GM19438 (cell line): Measurements from ENCODE around the gene FLVCR1.
A peak's percentile ranks its signal among the peaks of the same experiment; 100 is the strongest.
"Not testable (repeated sequence)": the region's sequence is repeated elsewhere in the genome, so short reads cannot be mapped to it uniquely, and the experiment has no call there.

Source experiments
- ATAC-seq: cut with Tn5 transposase; IDR thresholded peaks from one replicate; pipeline ENCODE4 v1.9.1; 2021; ENCODE audit warnings: low read depth; ENCODE audit not compliant: unreplicated experiment

The FLVCR1 gene

GRCh38 chr1:212858461-212859265 is 588 bp downstream of the FLVCR1 start:
- ATAC-seq: peak; percentile 26

DNA sequence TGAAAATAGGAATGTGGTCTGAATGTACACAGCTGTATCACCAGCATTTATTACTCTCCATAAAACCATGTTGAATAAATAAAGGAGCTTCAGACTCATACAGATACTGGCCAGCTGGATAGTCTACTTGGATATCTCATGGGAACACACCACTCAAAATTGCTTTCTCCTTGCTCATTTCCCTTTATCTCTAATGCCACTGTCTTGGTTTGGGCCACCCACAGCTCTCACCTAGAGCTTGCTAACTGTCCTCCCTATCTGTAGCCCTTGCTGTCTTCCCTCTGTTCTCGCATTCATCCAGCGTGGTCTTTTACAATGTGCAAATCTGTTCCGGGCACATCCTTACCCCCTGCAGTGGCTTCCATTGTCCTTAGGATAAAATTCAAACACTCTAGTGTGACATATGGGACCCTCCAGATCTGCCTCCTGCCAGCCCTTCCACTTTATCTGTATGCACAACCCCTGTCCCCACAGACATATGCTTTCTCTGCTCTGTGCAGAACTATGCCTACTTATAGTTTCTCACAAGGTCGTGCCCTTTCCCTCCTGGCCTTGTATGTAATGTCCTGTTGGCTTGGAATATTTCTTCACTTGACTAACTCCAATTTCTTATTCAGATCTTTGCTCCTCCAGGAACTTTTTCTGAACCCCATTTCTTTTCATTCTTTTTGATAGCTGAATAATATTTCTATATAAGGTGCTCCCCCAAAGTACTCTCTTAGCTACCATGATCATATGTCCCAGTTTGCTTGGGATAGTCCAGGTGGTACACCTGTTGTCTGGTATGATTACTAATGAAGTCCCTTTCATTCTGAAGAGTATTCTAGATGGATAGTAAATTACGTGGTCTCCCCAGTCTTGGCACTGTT is 2.9 kb downstream of the FLVCR1 start:
- ATAC-seq: no peak

DNA sequence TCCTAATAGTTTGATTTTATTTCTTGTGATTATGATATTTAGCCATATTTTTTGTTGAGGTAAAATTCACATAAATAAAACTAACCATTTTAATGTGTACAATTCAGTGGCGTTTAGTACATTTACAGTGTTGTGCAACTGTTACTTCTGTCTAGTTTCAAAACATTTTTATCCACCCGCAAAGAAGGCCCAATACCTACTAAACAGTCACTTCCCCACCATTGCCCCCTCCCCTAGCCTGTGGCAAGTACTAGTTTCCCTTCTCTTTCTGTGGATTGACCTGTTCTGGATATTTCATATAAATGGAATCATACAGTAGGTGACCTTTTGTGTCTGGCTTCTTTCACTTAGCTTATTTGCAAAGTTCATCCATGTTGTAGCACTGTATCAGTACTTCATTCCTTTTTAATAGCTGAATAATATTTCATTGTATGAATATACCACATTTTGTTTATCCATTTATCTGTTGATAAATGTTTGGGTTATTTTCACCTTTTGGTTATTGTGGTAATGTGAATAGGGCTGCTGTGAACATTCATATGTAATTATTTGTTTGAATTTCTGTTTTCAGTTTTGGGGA is 4.1 kb downstream of the FLVCR1 start:
- no peak for ATAC-seq

DNA sequence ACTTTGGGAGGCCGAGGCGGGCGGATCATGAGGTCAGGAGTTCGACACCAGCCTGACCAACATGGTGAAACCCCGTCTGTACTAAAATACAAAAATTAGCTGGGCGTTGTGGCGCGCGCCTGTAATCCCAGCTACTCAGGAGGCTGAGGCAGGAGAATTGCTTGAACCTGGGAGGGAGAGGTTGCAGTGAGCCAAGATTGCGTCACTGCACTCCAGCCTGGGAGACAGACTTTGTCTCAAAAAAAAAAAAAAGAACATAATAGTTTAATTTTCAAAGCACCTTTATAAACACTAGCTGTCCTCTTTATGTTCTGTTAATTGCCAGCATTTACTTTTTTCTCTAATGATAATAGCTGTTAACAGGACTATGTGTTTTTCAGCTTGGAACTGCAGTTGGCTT is 5.3 kb downstream of the FLVCR1 start:
- not testable (repeated sequence) for ATAC-seq

GRCh38 chr1:212864201-212864600 is 6.1 kb downstream of the FLVCR1 start:
- ATAC-seq: no peak

GRCh38 chr1:212867192-212867591 is 9.1 kb downstream of the FLVCR1 start:
- ATAC-seq: no peak

GRCh38 chr1:212871976-212872375 is 13.9 kb downstream of the FLVCR1 start:
- ATAC-seq: no peak

GRCh38 chr1:212873518-212873917 is 15.4 kb downstream of the FLVCR1 start:
- ATAC-seq: peak; percentile 77

DNA sequence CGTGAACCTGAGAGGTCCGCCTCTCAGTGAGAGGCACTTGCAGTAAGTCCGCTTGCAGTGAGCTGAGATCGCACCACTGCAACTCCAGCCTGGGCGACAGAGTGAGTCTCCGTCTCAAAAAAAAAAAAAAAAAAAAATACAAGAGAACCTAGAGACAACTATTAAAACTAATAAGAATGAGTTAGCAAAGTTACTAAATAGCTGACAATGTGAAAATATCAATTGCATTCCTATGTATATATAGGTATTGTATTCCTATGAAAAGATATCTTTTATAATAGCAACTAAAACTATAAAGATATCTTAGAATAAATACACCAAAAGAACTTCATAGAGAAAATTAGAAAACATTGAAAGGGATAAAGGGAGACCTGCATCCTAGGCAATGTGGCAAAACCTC is 20.3 kb downstream of the FLVCR1 start:
- ATAC-seq: no peak

GRCh38 chr1:212879947-212880690 is 22.0 kb downstream of the FLVCR1 start:
- no peak for ATAC-seq

- ATAC-seq: no peak
These were observed 26.5 kb downstream of the FLVCR1 start for GRCh38 chr1:212884592-212884991.

GRCh38 chr1:212892108-212892507 is 34.0 kb downstream of the FLVCR1 start:
- no peak for ATAC-seq

- ATAC-seq: no peak
These were observed 41.8 kb downstream of the FLVCR1 start for GRCh38 chr1:212899845-212900244.

DNA sequence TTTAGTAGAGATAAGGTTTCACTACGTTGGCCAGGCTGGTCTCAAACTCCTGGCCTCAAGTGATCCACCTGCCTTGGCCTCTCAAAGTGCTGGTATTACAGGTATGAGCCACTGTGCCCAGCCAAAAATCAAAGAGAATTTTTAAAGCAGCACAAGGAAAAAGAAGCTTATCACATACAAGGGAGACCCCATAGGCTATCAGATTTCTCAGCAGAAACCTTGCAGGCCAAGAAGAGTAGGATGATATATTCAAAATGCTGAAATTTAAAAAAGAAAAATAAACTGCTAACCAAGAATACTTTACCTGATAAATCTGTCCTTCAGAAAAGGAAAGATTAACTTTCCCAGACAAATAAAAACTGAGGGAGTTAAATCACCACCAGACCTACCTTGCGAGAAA is 43.2 kb downstream of the FLVCR1 start:
- no peak for ATAC-seq

GRCh38 chr1:212902054-212902453 is 44.0 kb downstream of the FLVCR1 start:
- no peak for ATAC-seq

DNA sequence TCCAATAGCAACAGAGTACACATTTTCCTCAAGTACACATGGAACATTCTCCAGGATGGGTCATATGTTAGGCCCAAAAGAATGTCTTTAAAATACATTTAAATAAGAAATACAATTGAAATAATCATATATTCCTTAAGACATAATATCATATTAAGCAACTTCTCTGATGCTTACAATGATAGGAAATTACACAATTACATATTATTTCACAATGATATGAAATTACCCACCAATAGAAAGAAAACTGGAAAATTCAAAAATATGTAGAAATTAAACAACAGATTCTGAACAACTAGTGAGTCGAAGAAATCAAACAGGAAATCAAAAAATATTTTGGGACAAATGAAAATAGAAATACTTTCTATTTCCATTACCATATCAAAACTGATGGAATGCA is 45.6 kb downstream of the FLVCR1 start:
- ATAC-seq: no peak

- ATAC-seq: not testable (repeated sequence)
These were observed 50.0 kb downstream of the FLVCR1 start for GRCh38 chr1:212908071-212908470.

DNA sequence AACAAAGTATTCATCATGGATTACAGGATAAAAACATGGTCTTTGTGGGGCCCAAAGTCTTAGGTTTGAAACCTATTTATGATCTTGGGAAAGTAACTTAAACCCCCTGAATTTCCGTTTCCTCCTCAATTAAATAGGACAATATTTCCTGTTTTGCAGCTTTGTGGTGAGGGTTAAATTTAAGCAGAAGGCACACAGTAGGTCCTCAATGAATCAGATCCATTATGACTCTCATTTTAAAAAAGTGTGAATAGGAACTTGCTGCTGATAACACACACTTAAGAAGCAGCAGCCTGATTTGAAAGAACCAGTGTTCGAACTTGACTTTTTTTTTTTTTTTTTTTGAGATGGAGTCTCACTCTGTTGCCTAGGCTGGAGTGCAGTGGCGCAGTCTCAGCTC is 50.9 kb downstream of the FLVCR1 start:
- ATAC-seq: no peak

GRCh38 chr1:212909652-212910063 is 51.6 kb downstream of the FLVCR1 start:
- no peak for ATAC-seq

GRCh38 chr1:212910213-212910612 is 52.1 kb downstream of the FLVCR1 start:
- not testable (repeated sequence) for ATAC-seq

GRCh38 chr1:212913638-212914037 is 55.6 kb downstream of the FLVCR1 start:
- ATAC-seq: not testable (repeated sequence)
